GM10248 (cell line): ENCODE results near the gene STK17B.

ENCODE experiments used
- CTCF ChIA-PET: fragments of 300-600 bp; sonication (Branson Sonifier 250); formaldehyde crosslinking; extraction: SDS; loops from one replicate; lab custom pipeline; 2021; ENCODE audit warnings: antibody characterized with exemption; lab: Yijun Ruan, JAX
- POLR2A ChIA-PET: fragments of 350-650 bp; sonication (Branson Sonifier 250); formaldehyde crosslinking; extraction: SDS; loops from one replicate; lab custom pipeline; 2020; ENCODE audit warnings: antibody characterized with exemption; lab: Yijun Ruan, JAX
- DNase-seq: peaks from one replicate; pipeline ENCODE4 v3.0.0; 2012; ENCODE audit errors: extremely low spot score
- TF ChIP-seq, protein P1 (sequence below): IDR thresholded peaks from 2 replicates; pipeline ENCODE4 v1.5.1; 2012; ENCODE audit warnings: mild to moderate bottlenecking, low read depth; ENCODE audit errors: extremely low read depth, missing control alignments, control extremely low read depth

STK17B gene

DNA sequence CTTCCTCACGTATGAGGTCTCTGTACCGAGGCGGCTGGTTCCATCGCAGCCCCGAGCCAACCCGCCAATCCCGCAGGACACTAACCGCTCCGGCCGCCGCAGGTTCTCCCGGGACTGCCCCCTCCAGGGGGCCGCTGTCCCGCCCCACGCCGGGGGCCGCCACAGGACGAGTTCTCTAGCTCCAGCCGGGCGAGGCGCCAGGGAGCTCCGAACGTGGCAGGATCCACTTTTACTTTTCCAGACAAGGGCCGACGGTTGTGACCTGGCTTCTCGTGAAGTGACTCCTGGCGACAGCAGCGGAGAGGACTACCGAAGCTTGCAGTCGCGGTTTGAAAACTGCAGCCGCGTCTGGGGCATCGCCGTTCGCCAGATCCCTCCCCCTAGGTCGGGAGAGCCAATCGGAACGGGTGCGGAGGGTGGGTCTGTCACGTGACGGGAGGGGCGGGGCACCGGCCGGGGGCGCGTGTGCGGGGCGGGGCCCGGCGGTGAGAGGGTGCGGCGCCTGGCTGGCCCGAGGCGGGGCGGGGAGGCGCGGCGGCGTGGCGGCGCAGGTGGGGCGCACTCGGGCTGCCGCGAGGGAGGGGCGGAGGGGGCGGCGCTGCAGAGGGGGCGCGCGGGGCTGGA is at the start of gene STK17B:
Gene STK17B, minus strand, starts transcription at position 331 of the 624 bp plus-strand sequence. CDS start 8,195 bp downstream, outside the sequence.
- POLR2A ChIA-PET: interaction anchor here (0.5 to 1.1 kb wide), 7 partner anchors 10 to 280 kb away, joined by 3 to 7 read pairs (median 6); no protein-coding TSS in a partner anchor
- CTCF ChIA-PET: interaction anchor here (0.7 to 1.8 kb wide), 5 partner anchors 11 to 105 kb away, joined by 3 to 5 read pairs (median 3); no protein-coding TSS in a partner anchor
- TF ChIP-seq, protein P1, sequence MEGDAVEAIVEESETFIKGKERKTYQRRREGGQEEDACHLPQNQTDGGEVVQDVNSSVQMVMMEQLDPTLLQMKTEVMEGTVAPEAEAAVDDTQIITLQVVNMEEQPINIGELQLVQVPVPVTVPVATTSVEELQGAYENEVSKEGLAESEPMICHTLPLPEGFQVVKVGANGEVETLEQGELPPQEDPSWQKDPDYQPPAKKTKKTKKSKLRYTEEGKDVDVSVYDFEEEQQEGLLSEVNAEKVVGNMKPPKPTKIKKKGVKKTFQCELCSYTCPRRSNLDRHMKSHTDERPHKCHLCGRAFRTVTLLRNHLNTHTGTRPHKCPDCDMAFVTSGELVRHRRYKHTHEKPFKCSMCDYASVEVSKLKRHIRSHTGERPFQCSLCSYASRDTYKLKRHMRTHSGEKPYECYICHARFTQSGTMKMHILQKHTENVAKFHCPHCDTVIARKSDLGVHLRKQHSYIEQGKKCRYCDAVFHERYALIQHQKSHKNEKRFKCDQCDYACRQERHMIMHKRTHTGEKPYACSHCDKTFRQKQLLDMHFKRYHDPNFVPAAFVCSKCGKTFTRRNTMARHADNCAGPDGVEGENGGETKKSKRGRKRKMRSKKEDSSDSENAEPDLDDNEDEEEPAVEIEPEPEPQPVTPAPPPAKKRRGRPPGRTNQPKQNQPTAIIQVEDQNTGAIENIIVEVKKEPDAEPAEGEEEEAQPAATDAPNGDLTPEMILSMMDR: peak; percentile 6
- peak; percentile 96 for DNase-seq

DNA sequence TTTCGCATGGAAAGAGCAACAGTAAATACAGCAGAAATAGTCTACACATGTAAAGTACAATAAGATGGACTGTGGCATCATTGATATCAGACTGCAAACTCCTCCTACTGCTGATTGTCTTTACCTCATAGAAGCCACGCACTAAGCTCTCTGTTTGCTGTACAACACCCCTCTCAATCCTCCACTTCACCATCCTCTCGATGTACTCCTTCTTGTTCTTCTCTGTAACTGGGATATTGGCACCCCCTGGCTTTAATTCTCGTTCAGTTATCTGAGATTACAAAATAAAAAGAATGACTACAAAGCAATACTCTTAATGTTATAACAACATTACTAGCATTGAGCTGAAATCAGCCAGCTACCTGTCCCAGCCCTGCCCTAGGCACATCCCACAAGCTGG is 49.3 kb upstream of the STK17B start:
- CTCF ChIA-PET: interaction anchor here (0.8 to 4.6 kb wide), 6 partner anchors 11 to 233 kb away, joined by 3 to 48 read pairs (median 4); no protein-coding TSS in a partner anchor
- no peak for DNase-seq
- POLR2A ChIA-PET: no interaction called here
- TF ChIP-seq, protein P1: no peak

DNA sequence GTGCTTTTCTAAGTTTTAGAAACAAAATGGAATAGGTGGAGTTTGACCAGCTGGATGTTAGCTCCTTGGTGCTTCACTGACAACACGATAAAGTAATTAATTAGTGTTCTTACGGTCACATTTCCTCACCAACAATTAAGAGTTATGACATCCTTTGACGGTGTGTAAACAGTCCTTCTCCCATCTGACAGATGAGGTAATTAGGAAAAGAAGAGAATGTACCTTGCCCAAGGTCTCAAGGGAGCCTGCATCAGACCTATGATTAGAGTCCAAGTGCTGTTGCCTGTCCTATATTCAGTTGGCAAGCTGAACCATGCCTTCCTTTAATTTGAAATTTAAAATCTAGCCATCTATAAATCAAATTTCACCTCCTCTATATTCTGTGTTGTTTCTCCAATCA is 48.3 kb upstream of the STK17B start:
- CTCF ChIA-PET: interaction anchor here (0.9 to 4.6 kb wide), 5 partner anchors 12 to 142 kb away, joined by 3 to 48 read pairs (median 5); no protein-coding TSS in a partner anchor
- POLR2A ChIA-PET: no interaction called here
- TF ChIP-seq, protein P1: no peak
- no peak for DNase-seq

DNA sequence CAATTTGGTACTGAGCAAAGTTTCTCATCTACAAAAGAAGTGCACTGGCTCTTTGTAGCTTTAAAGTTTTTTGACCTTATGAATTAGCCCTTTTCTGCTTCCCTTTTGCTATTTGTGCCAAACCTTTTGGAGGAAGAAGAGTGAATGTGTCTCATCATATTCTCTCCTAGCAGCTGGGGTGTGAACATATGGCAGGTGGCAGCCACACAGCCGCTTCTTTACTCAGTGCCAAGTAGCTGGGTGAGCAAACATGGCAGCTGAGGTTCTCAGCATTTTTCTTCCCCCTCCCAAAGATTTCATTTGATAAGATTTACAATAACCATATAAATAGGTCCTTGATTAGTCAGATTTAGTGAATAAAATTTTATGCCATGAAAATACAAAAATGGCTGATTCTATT is 46.7 kb upstream of the STK17B start:
- TF ChIP-seq, protein P1: no peak
- DNase-seq: no peak
- ChIA-PET POLR2A (no interaction called here), CTCF (interaction anchor here (0.8 to 4.6 kb wide), 5 partner anchors 9 to 150 kb away, joined by 3 to 48 read pairs (median 3); partner anchors contain the start of gene DNAH7)

DNA sequence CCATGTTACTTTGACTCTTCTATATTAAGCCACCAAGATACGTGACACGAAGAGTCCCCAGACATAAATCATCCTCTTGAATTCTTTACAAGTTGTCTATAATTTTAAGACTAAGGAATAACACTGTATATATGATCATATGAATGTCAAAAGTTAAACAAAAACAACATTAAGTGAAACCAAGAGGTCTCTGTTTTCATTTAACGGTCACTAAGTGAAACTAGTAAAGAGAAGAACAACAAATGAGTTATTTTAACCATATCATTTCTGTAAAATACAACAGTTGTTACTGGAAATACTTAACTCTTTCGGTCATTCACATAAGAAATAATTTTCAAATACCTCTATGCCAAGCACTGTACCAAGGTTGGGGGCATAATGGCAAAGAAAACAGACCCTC is 45.7 kb upstream of the STK17B start:
- POLR2A ChIA-PET: no interaction called here

DNA sequence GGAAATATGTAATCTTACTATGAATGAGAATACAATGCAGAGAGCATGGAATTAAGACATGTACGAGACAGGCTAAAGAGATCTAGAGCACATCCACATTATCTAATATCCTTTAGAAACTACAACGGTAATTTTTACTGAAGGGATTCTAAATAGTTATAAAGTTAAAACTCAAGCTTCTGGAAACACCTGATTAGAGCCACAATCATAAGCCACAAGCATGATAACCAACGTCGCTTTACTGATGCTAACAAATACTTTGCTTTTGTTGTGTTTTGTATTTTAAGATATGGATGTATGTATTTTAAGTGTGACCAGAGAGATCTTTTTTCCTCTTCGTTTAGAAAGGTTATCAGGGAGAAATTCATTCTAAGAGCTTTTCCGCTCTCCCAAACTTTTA is 44.0 kb upstream of the STK17B start:
- TF ChIP-seq, protein P1: no peak
- ChIA-PET CTCF (interaction anchor here (1.2 to 1.8 kb wide), 5 partner anchors 9 to 377 kb away, joined by 3 to 6 read pairs (median 4); no protein-coding TSS in a partner anchor), POLR2A (no interaction called here)
- DNase-seq: no peak

More for the DNA sequence above, 45.7 kb upstream of the STK17B start:
- DNase-seq: no peak
- CTCF ChIA-PET: interaction anchor here (0.9 to 4.6 kb wide), 3 partner anchors 10 to 139 kb away, joined by 3 to 48 read pairs (median 3); no protein-coding TSS in a partner anchor
- TF ChIP-seq, protein P1: no peak
